Smooth muscle cell (in vitro differentiated cells): Measurements from ENCODE around the gene LRSAM1. TPM values are rescaled to one million over a fixed set of nuclear protein-coding genes. Genes with fewer than 3 reads are reported as not detected.

Experiments used
- DNase-seq: peaks from one replicate; lab custom pipeline; 2025; ENCODE audit not compliant: unreplicated experiment; lab: John Stamatoyannopoulos, UW
- H2AFZ ChIP-seq: fragments of 200-600 bp; sonication (generic); 2 replicates; pipeline ENCODE4 v1.6.0; 2016; ENCODE audit warnings: antibody characterized with exemption, low read depth, mild to moderate bottlenecking
- H3F3A ChIP-seq: fragments of 200-600 bp; sonication (generic); 2 replicates; pipeline ENCODE4 v1.6.0; 2017; ENCODE audit warnings: antibody characterized with exemption, low read depth
- H3K27ac ChIP-seq: fragments of 200-600 bp; sonication (generic); 2 replicates; pipeline ENCODE4 v1.5.1; 2016; ENCODE audit warnings: low read depth, mild to moderate bottlenecking
- H3K27me3 ChIP-seq: fragments of 200-600 bp; sonication (generic); 2 replicates; pipeline ENCODE4 v1.6.1; 2016; ENCODE audit warnings: low read depth, mild to moderate bottlenecking
- H3K36me3 ChIP-seq: fragments of 200-600 bp; sonication (generic); 2 replicates; pipeline ENCODE4 v1.5.1; 2016; ENCODE audit warnings: low read depth
- H3K4me1 ChIP-seq: fragments of 200-600 bp; sonication (generic); 2 replicates; pipeline ENCODE4 v1.5.1; 2016; ENCODE audit warnings: low read depth
- H3K4me2 ChIP-seq: fragments of 200-600 bp; sonication (generic); 2 replicates; pipeline ENCODE4 v1.6.0; 2016; ENCODE audit warnings: mild to moderate bottlenecking
- H3K4me3 ChIP-seq: fragments of 200-600 bp; sonication (generic); 2 replicates; pipeline ENCODE4 v1.5.1; 2016; ENCODE audit warnings: mild to moderate bottlenecking
- H3K79me2 ChIP-seq: fragments of 200-600 bp; sonication (generic); 2 replicates; pipeline ENCODE4 v1.6.0; 2016; ENCODE audit warnings: low read depth, mild to moderate bottlenecking
- H3K9ac ChIP-seq: fragments of 200-600 bp; sonication (generic); 2 replicates; pipeline ENCODE4 v1.6.0; 2016; ENCODE audit warnings: low read depth
- H3K9me3 ChIP-seq: fragments of 200-600 bp; sonication (generic); replicated peaks from 2 replicates; pipeline ENCODE4 v1.5.1; 2016; ENCODE audit warnings: low read depth
- H4K20me1 ChIP-seq: fragments of 200-600 bp; sonication (generic); 2 replicates; pipeline ENCODE4 v1.6.0; 2016; ENCODE audit warnings: low read depth
- CTCF ChIP-seq: fragments of 200-600 bp; sonication (generic); IDR thresholded peaks from 2 replicates; pipeline ENCODE4 v1.5.1; 2017; ENCODE audit warnings: borderline replicate concordance, mild to moderate bottlenecking, antibody characterized with exemption; ENCODE audit not compliant: insufficient read depth, poor library complexity, severe bottlenecking
- whole genome bisulfite sequencing: methylation state at CpG from one replicate; pipeline ENCODE4 v1.1.7; 2016; ENCODE audit warnings: low lambda C conversion rate; 5-methylcytosine and 5-hydroxymethylcytosine counted together
- polyA plus RNA-seq: library from polyadenylated mRNA; unstranded; fragments of >200 nt; fragmentation: Nextera tagmentation; extraction: Ambion mirVana; gene quantifications from 2 replicates; pipeline ENCODE4 v1.2.1, GENCODE V29; 2016
- total RNA-seq: library from RNA; depleted of rRNA; stranded (reverse); fragments of >200 nt; gene quantifications from 2 replicates; pipeline ENCODE4 v1.2.3, GENCODE V29; 2014

LRSAM1 gene
- total and polyA plus RNA-seq, 2 experiments from 2014 or later: 10.5 to 27.0 TPM

DNA sequence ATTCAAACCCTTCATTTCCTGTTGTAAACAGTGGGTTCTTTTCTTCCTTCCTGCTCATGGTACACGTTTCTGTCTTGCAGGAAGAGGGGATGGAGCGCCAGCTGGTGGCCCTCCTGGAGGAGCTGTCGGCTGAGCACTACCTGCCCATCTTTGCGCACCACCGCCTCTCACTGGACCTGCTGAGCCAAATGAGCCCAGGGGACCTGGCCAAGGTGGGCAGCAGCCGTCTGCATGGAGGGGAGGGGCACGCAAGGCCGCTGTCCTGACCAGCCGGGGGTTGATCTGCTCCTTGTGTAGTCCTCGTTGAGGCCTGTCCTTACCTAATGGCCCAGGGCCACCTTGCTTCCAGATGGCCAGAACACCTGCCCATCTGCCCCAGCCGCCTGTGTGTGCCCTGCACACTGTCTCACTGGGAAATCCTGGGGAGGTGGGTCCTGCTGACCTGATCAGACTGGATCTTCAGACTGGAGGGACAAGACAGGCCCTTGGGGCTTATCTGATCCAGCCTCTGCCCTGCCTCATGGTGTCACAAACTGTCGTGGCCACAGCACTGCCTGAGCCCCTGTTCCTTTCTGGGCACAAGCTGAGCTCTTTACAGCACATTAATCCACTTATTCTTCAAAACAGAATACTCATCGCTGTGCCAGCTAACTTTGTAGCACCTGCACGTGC, 44.7 kb downstream of the LRSAM1 start:
- no peak overlapping the region for H3K4me2 ChIP-seq
- H2AFZ ChIP-seq: no peak overlapping the region
- no peaks in the 10 kb centered on the region for H3K9me3 ChIP-seq
- 92% methylated on average over 14 of the region's 14 CpGs for WGBS
- no peaks in the 10 kb centered on the region for H3F3A ChIP-seq
- H3K4me1 ChIP-seq: no peaks in the 10 kb centered on the region
- H3K4me3 ChIP-seq: no peak overlapping the region
- no peaks in the 10 kb centered on the region for H3K79me2 ChIP-seq
- no peak overlapping the region for H3K27ac ChIP-seq
- no peak for DNase-seq
- no peak overlapping the region for H3K9ac ChIP-seq
- no peaks in the 10 kb centered on the region for H3K27me3 ChIP-seq
- TF ChIP-seq CTCF: no peak
- H4K20me1 ChIP-seq: no peaks in the 10 kb centered on the region
- H3K36me3 ChIP-seq: no peaks in the 10 kb centered on the region

DNA sequence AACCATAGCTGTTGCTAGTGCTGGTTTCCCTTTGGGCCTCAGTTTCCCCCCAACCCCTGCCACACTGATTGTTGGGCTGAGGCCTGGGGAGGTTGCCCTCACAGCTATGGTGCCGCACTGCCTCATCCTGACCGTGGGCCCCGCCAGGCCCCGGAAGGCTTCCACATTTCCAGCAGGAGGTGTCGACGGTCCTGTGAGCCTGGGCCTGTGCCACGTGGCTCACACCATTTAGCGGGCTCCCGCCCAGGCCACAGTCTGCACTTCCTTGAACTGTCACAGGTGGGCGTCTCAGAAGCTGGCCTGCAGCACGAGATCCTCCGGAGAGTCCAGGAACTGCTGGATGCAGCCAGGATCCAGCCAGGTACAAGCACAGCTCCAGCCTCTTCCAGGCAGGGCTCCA, 45.7 kb downstream of the LRSAM1 start:
- Histone ChIP-seq H3K9me3 (no peaks in the 10 kb centered on the region), H3K36me3 (no peaks in the 10 kb centered on the region), H4K20me1 (no peaks in the 10 kb centered on the region), H3K4me2 (no peak overlapping the region), H3K9ac (no peak overlapping the region), H2AFZ (no peak overlapping the region), H3K4me3 (no peak overlapping the region), H3K27me3 (no peaks in the 10 kb centered on the region), H3K79me2 (no peaks in the 10 kb centered on the region), H3K4me1 (no peaks in the 10 kb centered on the region), H3K27ac (no peak overlapping the region), H3F3A (no peaks in the 10 kb centered on the region)
- WGBS: 98% methylated on average over 12 of the region's 12 CpGs
- TF ChIP-seq CTCF: no peak
- no peak for DNase-seq

DNA sequence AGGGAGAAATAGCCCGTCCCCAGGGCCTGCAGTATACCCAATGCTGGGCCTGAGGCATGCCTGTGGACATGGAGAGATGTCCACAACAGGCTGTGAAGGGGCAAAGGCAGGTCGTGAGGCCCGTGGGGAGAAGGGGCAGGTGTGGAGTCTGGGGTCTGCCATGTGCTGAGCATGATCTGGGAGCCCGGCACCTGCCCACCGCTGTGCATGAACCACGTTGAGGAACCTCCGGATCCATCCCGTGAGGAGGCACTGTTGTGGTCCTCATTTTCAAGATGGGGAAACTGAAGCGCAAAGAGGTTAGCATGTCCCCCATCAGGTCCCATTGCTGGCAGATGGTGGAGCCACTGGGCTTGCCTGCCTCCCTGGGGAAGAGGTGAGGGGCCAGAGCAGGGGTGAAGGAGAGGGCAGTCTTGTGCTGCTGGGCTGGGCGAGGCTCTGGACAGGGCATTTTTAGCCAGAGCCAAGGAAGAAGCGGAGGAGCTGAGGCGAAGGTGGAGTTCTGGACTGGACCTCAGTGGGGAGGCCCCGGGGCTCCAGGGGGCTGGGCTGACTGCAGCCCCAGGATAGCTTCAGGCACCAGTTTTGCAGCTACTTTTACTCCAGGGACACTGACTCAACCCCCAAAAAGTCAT, 46.5 kb downstream of the LRSAM1 start:
- no peaks in the 10 kb centered on the region for H3K36me3 ChIP-seq
- no peak for TF ChIP-seq CTCF
- no peaks in the 10 kb centered on the region for H3F3A ChIP-seq
- 98% methylated on average over 13 of the region's 13 CpGs for WGBS
- no peak overlapping the region for H3K9ac ChIP-seq
- H4K20me1 ChIP-seq: no peaks in the 10 kb centered on the region
- H3K9me3 ChIP-seq: no peaks in the 10 kb centered on the region
- no peaks in the 10 kb centered on the region for H3K27me3 ChIP-seq
- H3K27ac ChIP-seq: no peak overlapping the region
- no peaks in the 10 kb centered on the region for H3K79me2 ChIP-seq
- no peak overlapping the region for H3K4me3 ChIP-seq
- no peak overlapping the region for H3K4me2 ChIP-seq
- DNase-seq: no peak
- no peak overlapping the region for H2AFZ ChIP-seq
- no peaks in the 10 kb centered on the region for H3K4me1 ChIP-seq

DNA sequence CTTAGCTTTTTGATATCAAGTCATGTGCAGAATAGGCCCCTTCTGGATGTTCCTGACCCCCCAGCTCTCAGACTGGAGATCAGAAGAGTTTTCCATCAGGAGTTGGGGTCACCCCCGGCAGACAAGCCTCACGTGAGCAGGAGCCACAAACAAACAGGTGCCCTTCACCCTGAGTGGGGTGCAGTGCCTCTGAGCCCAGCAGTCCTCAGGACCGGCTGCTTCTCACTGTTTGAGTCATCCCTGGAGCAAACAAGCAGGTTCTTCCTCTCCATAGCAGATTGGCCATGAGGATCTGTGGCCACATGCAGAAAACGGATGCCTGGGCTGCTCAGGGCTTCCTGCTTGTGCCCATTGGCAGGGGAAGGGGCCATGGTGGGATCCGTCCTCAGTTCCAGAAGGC, 47.0 kb downstream of the LRSAM1 start:
- H3K9ac ChIP-seq: no peak overlapping the region
- H3K9me3 ChIP-seq: no peaks in the 10 kb centered on the region
- no peak for DNase-seq
- peaks cover 4% of the 10 kb centered on the region for H4K20me1 ChIP-seq
- H3K79me2 ChIP-seq: no peaks in the 10 kb centered on the region
- H3K4me2 ChIP-seq: no peak overlapping the region
- H3K4me1 ChIP-seq: no peaks in the 10 kb centered on the region
- H3K4me3 ChIP-seq: no peak overlapping the region
- no peaks in the 10 kb centered on the region for H3K36me3 ChIP-seq
- 89% methylated on average over 5 of the region's 5 CpGs for WGBS
- H3F3A ChIP-seq: no peaks in the 10 kb centered on the region
- H2AFZ ChIP-seq: no peak overlapping the region
- no peaks in the 10 kb centered on the region for H3K27me3 ChIP-seq
- no peak overlapping the region for H3K27ac ChIP-seq
- TF ChIP-seq CTCF: no peak
